ENCODE results near the gene DDX10.

GRCh38 chr11:108662700-108663099, 2.2 kb upstream of the DDX10 start:
- TF ChIP-seq CTCF (IDR thresholded peaks at IDR 0.05), result no peak
- TF ChIP-seq POLR2A (IDR thresholded peaks at IDR 0.05), result no peak

Measured in esophagus squamous epithelium (tissue), 4 donors.